NOMO-1 treated with dmso at 0.1 percent for 144 hours (cell line): ENCODE data around the gene BRMS1.
"Not testable (repeated sequence)": the region's sequence is repeated elsewhere in the genome, so short reads cannot be mapped to it uniquely, and the experiment has no call there.

Source experiments
- DNase-seq: peaks from one replicate; lab custom pipeline; 2025; ENCODE audit not compliant: unreplicated experiment; lab: John Stamatoyannopoulos, UW

Gene BRMS1

DNA sequence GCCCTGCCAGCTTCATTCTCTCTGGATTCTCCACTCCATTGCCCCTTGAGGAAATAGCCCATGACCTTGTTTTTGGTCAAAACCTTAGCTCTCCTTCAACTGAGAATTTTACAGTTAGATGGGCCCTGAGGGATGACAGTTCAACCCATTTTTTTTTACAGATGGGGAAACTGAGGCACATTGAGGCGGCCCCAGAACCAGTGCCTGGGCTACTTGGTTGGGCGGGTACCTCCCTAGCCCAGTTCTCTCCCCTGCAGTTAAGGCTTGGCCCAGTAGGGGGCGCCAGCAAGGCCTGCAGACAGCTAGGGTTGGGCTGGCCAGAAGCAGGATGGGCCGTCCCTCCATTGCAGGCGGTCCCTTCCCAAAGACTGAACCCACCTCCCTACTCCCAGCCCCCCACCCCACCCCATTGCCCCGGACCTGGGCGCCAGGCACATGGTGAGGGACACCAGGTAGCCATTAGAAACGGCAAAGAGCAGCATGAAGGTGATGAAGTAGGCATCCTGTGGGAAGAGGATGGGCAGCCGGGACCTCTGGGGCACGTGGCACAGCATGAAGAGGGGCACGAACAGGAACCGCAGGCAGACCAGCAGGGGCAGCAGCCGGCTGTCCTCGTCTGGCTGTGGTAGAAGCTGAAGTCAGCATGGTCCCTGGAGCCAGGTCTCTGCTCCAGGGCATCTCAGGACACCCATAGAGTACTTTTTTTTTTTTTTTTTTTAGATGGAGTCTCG lies 19.1 kb upstream of the BRMS1 start:
- no peak for DNase-seq

DNA sequence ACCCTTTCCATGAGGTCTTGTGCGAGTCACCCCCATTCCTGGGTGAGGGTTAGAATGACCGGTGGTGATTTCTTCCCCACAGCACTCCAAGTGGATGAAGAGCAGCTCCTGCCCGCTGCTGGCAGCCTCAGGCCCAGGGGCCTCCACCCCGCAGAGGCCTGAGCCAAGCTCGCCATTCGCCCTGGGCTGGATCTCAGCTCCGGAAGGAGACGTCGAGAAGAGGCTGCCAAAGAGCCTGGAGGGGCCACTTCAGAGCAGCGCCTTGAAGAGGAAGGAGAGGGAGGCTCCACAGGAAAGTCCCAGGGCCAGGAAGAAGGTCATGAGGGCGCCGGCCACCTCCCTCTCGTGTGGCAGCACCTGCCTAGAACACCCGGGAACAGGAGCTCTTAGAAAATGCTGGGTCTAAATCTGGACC lies 18.3 kb upstream of the BRMS1 start:
- DNase-seq = no peak

DNA sequence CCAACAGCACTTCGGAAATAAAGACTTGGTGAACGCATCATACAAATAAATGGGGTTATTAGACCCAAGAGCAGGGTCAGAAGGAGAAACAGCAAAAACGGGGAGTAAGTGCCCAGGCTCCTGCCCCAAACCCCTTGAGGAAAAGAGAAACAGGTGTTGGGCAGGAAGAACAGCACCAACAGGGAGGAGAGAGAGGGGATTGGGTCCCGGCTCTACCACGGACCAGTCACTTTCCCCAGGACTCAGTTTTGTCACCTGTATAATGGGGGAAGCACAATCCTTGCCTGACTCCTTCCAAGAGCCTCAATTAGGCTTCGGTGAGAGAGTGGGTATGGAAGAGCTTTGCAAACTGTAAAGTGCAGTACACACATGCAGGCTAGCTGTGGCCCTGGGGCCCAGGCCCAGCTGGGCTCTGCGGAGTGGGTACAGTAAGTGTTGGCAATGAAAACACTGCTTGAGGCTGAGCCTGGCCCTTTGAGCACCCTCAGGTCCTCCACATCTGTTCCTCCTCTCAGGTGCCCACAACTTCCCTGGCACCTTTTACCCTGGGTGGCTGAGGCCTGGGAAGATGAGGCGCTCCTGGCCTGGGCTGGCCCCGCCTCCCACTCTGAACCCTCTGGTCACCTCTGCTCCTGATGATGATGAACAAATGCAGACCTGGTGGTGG lies 17.7 kb upstream of the BRMS1 start:
- DNase-seq = no peak

DNA sequence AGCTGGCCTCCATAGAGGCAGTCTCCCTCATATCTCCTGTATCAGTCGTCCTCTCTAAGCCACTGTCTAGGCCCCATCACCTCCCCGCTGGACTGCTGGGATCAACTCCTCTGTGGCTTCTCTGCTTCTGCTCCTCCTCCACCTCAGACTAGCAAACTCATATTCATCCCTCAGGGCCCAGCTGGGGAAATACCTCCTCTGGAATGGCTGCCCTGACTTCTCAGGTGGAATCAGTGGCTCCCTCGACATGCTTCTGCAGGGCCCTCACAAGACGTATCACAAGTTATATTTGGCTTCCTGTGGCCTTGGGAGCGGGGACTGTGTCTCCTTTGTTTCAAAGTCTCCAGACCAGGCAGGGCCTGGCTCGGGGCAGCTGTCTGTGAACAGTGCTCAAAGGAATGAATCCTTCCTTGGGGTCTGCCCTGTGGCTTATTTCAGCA lies 16.6 kb upstream of the BRMS1 start:
- no peak for DNase-seq

DNA sequence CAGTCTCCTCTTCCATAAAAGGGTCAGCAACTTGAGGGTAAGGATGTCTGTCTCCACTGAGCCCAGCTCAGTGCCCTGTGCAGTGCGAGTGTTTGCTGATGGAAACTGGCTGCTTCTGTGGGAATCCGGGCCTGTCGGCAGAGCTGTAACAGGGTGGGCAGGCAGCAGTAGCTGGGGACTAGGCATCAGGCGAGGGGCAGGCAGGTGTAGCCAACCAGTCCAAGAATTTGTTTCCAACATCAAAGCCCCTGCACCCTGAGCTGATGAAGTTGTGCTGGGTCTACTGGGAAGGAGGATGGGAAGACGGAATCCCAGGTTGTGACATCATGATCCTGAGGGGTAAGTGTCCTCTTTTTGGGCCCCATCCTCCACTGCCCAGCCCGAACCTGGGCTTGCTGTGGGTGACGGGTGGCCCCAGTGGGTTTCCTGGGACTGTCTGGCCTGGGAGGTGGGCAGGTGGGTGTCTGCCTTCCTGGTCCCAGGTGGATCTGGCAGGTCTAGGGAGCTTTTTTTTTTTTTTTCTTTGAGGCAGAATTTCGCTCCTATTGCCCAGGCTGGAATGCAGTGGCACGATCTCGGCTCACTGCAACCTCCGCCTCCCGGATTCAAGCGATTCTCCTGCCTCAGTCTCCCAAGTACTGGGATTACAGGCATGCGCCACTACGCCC lies 15.6 kb upstream of the BRMS1 start:
- DNase-seq = no peak

DNA sequence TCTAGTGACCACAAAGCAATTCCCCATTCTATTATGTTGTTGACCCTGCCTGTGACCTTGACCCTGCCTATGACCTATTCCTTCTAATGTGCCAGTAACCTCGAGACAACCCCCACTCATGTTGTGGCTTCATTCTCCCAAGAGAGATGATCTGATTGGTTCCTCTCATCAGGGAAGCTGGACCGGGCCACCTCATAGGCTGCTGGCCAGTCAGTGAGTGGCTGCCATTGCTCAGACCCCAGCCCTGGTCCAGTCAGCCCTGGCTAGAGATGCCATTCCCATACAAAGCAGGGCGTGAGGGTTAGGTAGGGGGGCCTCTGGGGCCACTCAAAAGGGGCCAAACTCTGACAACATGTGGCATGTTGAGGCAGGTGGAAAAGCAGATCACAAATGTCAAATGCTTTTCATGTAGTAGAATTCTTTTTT lies 14.8 kb upstream of the BRMS1 start:
- no peak for DNase-seq

DNA sequence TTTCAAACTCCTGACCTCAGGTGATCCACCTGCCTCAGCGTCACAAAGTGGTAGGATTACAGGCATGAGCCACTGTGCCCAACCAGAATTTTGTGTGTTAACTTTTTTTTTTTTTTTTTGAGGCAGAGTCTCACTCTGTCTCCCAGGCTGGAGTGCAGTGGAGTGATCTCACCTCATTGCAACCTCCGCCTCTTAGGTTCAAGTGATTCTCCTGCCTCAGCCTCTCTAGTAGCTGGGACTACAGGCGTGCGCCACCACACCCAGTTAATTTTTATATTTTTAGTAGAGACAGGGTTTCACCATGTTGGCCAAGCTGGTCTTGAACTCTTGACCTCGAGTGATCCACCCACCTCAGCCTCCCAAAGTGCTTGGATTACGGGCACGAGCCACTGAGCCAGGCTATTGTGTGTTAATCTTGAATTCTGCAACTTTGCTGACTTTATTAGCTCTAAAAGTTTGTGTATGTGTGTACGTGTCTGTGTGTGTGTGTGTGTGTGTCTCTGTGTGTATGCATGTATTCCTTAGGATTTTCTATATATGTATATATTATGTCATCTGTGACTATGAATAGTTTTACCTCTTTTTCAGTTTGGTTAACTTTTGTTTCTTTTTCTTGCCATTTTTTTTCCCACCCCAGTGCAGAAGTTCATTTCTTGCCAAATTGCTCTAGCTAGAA lies 5.8 kb upstream of the BRMS1 start:
- not testable (repeated sequence) for DNase-seq

DNA sequence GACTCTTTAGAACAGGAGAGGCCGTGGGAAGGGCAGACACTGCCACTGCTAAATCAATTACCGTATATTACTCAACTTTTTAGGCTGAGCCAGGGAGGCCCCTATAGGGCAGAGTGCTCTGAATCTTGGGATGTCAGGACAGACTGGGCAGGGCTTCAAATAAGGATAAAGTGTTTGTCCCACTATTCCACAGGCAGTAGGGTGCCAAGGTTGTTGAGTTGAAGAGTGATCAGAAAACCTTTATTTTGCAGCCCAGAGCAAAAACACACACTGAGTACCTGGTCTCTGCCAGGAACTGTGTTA lies 4.1 kb upstream of the BRMS1 start:
- DNase-seq = no peak

DNA sequence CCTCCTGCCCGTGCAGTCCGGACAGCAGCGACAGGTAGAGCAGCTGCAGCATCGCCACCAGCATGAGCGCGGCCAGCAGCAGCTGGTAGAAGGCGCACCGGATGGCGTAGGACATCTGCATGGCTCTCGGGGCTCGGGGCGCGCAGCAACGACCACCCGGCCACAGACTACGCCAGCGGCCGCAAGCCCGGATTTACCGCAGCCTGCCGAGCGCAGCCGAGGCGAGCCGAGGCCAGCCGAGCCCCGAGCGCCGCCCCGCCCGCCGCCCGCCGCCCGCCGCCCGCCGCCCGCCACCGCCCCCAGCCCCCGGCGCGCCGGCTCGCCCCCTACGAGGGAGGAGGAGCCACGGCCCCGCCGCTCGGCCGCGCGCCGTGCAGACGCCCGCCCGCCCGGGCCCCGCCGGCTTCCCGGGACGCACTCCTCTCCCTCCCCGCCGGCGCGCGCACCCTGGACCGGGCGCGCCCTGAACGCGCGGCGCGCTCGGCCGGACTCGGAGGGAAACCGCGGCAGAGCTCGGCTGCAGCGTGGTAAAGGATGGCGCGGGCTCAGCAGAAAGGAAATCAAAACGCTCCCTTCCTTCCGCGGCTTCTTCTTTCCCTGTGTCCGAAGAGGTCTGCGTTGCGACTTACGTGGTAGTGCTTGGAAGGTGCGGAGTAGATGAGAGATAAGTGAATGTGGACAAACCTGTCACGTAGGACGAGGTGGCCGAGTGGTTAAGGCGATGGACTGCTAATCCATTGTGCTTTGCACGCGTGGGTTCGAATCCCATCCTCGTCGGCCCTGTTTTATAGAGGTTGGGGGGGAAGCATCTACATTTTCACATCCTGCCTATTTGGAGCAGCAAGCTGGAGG lies 2.7 kb upstream of the BRMS1 start, which contains the start of gene B4GAT1:
TSS of gene B4GAT1 (minus strand) at position 205 of the 852 bp plus-strand sequence. CDS start at position 121, 84 bp downstream.
- peak; percentile 65 for DNase-seq

DNA sequence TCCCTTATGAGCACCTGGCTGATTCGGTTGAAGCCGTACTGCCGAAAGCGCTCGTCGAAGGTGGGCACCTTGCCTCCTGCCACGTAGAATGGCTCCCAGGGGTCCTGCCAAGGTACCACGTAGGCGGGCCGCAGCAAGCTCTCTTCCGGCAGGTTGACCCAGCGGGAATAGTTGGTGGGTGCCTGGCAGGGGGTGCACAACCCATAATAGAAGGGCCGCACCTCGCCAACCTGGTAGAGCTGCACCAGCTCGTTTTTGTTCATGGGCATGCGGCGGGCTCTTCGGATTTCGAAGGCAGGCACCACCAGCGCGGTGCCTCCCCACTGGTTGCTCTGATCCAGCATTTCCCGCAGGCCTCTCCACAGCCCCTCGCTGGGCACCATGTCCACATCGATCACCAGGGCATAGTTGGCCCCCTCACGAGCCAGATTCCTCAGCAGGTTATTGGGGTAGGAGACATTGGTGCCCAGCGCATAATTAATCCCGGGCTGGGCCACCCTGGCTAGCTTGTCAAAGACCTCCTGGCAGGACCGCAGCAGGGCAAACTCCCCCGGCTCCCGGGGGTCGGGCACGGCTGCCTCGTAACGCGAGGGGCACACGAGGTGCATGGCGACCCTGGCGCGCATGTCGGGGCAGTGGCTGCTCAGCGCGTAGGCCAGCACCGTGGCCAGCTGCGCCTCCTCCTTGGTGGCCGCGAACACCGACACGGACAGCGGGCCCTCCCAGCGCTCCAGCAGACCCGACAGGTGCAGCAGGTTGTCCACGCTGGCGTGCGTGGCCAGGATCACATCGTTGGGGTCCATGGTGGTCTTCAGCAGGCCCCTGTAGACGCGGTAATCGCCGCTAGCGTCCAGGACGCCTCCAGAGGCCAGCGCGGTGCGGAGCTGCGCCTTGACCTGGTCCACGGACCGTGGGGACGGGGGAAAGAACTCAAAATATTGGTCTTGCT lies 1.8 kb upstream of the BRMS1 start:
- DNase-seq = no peak

DNA sequence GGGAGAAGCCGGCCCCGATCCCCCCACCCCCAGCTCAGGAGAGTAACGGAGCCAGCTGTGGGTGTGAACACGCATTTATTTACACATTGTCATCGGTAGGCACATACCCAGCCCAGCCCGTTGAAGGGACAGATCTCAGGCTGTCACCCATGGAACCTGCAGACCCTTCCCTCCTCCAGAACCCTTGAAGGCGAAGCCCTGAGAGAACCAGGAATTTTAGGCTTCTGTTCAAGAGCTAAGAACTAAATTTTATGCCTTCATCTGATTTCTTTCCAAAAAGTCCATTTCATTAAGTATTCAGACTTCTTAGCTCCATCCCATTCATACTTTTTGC lies 379 bp upstream of the BRMS1 start:
- DNase-seq = no peak

DNA sequence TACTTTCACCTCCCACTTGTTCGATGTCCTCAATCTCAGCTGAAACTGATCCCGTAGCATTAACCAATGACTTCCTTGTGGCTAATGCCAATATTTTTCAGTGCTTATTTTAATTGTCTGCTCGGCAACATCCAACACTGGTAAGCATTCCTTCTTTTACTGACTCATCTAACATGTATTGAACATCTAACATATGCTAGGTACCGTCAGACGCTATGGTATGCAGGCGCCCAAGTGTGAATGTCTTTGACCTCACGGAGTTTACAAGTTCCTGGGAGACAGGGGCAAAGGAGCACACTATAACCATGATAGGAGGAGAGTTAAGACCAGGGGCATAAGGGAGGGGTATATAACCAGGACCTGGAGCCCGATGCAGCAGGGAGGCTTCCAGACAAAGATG lies 1.7 kb downstream of the BRMS1 start:
- DNase-seq = no peak

DNA sequence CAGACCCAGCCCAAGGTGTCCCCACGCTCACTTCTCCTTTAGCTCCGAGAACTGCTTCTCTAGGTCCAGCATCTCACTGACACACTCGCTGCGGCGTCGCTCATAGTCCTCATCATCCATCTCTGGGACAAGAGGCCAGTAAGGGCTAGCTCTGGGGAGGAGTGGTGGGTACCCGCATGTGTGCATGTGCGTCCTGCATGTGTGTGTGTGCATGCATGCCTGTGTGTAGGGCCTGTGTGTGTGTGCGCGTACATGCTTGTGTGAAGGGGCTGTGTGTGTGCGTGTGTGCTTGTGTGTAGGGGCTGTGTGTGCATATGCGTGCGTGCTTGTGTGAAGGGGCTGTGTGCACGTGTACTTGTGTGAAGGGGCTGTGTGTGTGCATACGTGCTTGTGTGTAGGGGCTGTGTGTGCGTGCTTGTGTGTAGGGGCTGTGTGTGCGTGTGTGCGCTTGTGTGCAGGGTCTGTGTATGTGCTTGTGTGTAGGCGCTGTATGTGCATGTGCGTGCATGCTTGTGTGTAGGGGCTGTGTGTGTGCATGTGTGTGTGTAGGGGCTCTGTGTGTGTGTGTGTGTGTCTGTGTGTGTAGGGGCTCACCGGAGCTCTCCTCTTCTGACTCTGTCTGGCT lies 3.3 kb downstream of the BRMS1 start:
- no peak for DNase-seq

DNA sequence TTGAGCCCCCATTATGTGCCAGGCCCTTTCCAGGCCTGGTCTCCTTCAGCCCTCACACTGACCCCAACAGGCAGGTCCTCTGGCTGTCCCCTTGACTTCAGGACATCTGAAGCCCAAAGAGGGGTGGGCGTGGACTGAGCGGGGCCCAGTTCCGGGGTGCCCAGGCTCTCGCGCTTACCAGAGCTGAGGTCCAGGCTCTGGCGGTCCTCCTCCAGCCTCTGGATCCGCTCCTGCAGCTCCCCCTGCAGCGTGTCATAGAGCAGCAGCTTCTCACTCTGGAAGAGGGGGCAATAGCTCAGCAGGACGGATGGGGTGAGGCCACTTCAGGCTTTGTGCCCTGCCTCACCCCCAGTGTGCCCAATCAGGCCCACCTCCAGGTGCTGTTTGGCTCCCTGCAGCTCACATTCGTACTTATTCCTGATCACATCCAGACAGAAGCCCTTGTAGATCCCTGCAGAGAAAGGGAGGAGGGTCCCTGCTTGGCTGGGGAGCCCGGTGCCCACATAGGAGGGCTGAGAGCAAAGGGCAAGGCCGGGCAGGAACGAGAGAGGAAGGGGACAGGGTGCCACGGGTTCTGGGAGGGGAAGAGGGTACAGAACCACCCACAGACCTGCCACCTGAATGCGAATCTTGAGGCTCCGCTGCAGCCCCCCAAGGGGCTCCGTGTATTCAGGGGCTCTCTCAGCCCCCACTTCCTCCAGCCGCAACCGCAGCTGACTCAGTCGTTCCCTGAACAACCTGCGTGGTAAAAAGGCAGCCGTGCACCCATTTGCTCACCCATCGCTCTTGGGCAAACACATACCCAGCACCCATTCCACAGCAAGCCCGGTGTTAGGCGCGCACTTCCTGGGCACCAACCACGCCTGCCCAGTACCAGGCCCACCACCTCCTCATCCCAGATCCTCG lies 4.1 kb downstream of the BRMS1 start:
- DNase-seq = no peak

DNA sequence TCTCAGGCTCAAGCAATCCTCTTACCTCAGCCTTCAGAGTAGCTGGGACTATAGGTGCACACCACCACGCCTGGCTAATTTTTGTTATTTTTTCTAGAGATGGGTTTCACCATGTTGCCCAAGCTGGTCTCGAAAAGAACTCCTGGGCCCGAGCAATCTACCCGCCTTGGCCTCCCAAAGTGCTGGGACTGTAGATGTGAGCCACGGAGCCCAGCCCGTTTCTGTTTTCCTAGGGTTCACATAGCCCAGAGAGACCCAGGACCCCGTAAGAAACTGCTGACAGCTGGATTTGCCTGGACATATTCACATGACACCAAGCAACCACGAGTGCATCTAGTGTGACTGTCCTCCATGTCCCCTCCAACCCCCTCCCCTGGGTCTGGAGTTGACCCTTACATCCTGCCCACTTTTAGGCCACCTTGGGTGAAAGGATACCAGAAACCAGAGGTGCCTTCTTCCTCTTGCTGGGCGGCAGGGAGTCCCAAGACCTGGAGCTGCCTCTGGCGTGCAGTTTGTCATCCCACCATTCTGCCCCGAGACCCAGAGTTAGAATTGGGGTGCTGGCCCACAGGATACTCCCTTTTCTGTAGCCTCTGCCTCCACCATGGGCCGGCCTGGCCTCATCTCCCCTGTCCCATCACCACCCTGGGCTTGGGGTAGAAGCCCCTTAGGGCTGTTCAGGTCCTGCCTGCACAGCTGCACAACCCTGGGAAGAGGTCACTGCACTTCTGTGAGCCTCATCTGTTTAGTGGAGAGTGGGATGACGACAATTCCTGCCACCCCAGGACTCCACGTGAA lies 5.0 kb downstream of the BRMS1 start:
- DNase-seq = no peak

DNA sequence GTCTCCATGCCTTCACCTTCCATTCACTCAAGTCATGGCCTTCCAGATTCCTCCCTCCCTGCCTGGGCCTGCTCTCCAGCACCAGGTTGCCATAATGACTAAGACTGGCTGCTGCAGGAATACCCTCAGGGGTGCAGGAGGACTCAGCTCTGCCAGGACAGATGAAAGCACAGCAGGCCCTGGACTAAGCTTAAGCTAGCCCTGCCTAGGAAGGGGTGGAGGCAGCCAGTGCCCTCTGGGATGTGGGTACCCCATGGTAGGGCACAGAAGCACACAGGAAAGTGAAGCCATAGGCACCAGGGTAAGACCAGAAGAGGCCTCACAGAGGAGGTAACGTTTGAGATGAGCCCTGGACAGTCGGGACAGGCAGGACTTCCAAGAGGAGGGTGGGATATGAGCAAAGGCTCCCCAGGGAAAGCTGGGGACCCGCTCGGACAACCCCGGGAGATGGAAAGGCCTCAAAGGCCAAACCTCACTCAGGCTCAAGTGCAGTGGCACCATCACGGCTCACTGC lies 5.7 kb downstream of the BRMS1 start:
- no peak for DNase-seq
